Mesenchymal stem cell (in vitro differentiated cells and primary cell): ENCODE results near the gene ZRANB1. TPM values are rescaled to one million over a fixed set of nuclear protein-coding genes. Genes with fewer than 3 reads are reported as not detected.

Source experiments
- DNase-seq: peaks from one replicate; pipeline ENCODE4 v3.0.0-alpha.2; 2013
- H2AFZ ChIP-seq: one replicate; pipeline ENCODE4 v1.6.1; 2013; ENCODE audit warnings: low read depth, mild to moderate bottlenecking, control low read depth, inconsistent platforms, low read length, moderate library complexity
- H2AK5ac ChIP-seq: 2 replicates; pipeline ENCODE4 v1.6.1; 2013; ENCODE audit warnings: low read length, moderate library complexity, mild to moderate bottlenecking, inconsistent platforms; ENCODE audit not compliant: severe bottlenecking
- H2BK120ac ChIP-seq: one replicate; pipeline ENCODE4 v1.6.1; 2013; ENCODE audit warnings: low read depth, mild to moderate bottlenecking, inconsistent platforms, low read length, moderate library complexity
- H2BK12ac ChIP-seq, 2 experiments: one replicate each; pipeline ENCODE4 v1.6.1; 2013; ENCODE audit warnings: inconsistent platforms in 2 of 2, low read length in 2 of 2, mild to moderate bottlenecking in 2 of 2, moderate library complexity in 2 of 2, control low read depth in 1 of 2
- H2BK15ac ChIP-seq: one replicate; pipeline ENCODE4 v1.6.1; 2013; ENCODE audit warnings: mild to moderate bottlenecking, low read depth, inconsistent platforms; ENCODE audit not compliant: poor library complexity, severe bottlenecking
- H2BK5ac ChIP-seq: 2 replicates; pipeline ENCODE4 v1.6.1; 2013; ENCODE audit warnings: low read depth, mild to moderate bottlenecking, low read length, control low read depth, inconsistent platforms; ENCODE audit not compliant: poor library complexity, severe bottlenecking
- H3K14ac ChIP-seq, 2 experiments: one replicate each; pipeline ENCODE4 v1.6.1; 2013; ENCODE audit warnings: inconsistent platforms in 2 of 2, low read length in 2 of 2, control low read depth in 1 of 2, mild to moderate bottlenecking in 1 of 2, moderate library complexity in 1 of 2
- H3K18ac ChIP-seq, 2 experiments: one replicate each; pipeline ENCODE4 v1.6.1; 2013; ENCODE audit warnings: inconsistent platforms in 2 of 2, low read length in 2 of 2, control low read depth in 1 of 2, low read depth in 1 of 2, mild to moderate bottlenecking in 1 of 2
- H3K23ac ChIP-seq, 2 experiments: one replicate each; pipeline ENCODE4 v1.6.1; 2013; ENCODE audit warnings: inconsistent platforms in 2 of 2, low read length in 2 of 2, mild to moderate bottlenecking in 2 of 2, moderate library complexity in 2 of 2, control low read depth in 1 of 2
- H3K27ac ChIP-seq: 2 replicates; pipeline ENCODE4 v1.5.1; 2013; ENCODE audit warnings: mild to moderate bottlenecking, moderate library complexity, low read length, control low read depth, inconsistent platforms; ENCODE audit not compliant: poor library complexity, severe bottlenecking
- H3K27me3 ChIP-seq, 2 experiments: 2 replicates each; pipeline versions ENCODE4 v1.6.1 to v1.7.0; 2013; ENCODE audit warnings: low read length in 2 of 2, mild to moderate bottlenecking in 2 of 2, moderate library complexity in 2 of 2, control low read depth in 1 of 2, inconsistent platforms in 1 of 2; ENCODE audit not compliant: control insufficient read depth in 1 of 2, insufficient read depth in 1 of 2
- H3K36me3 ChIP-seq, 2 experiments: 2 replicates each; pipeline versions ENCODE4 v1.6.1 to v1.7.0; 2013; ENCODE audit warnings: low read length in 2 of 2, control low read depth in 1 of 2, inconsistent platforms in 1 of 2, low read depth in 1 of 2, mild to moderate bottlenecking in 1 of 2; ENCODE audit not compliant: insufficient read depth in 2 of 2, control insufficient read depth in 1 of 2
- H3K4ac ChIP-seq, 2 experiments: one replicate each; pipeline ENCODE4 v1.6.1; 2013; ENCODE audit warnings: inconsistent platforms in 2 of 2, low read length in 2 of 2, mild to moderate bottlenecking in 2 of 2, moderate library complexity in 2 of 2, control low read depth in 1 of 2, low read depth in 1 of 2
- H3K4me1 ChIP-seq: 2 replicates; pipeline ENCODE4 v1.6.1; 2013; ENCODE audit warnings: low read depth, low read length, control low read depth; ENCODE audit not compliant: control insufficient read depth, insufficient read depth
- H3K4me2 ChIP-seq: 2 replicates; pipeline ENCODE4 v1.6.1; 2013; ENCODE audit warnings: low read length, mild to moderate bottlenecking, inconsistent platforms; ENCODE audit not compliant: poor library complexity, severe bottlenecking
- H3K4me3 ChIP-seq, 2 experiments: 2 replicates each; pipeline versions ENCODE4 v1.5.1 to v1.7.0; 2013; ENCODE audit warnings: low read length in 2 of 2, mild to moderate bottlenecking in 2 of 2, control low read depth in 1 of 2, low read depth in 1 of 2; ENCODE audit not compliant: insufficient read depth in 1 of 2
- H3K79me1 ChIP-seq: replicated peaks from 2 replicates; pipeline ENCODE4 v1.6.1; 2013; ENCODE audit warnings: mild to moderate bottlenecking, control low read depth, low read length, inconsistent platforms; ENCODE audit not compliant: poor library complexity, severe bottlenecking
- H3K9ac ChIP-seq: 2 replicates; pipeline ENCODE4 v1.7.0; 2013; ENCODE audit warnings: mild to moderate bottlenecking, low read length, moderate library complexity
- H3K9me3 ChIP-seq: 2 replicates; pipeline ENCODE4 v1.7.0; 2013; ENCODE audit warnings: mild to moderate bottlenecking, low read length; ENCODE audit not compliant: control insufficient read depth
- H4K8ac ChIP-seq: one replicate; pipeline ENCODE4 v1.6.1; 2013; ENCODE audit warnings: inconsistent platforms, mild to moderate bottlenecking, low read length, moderate library complexity
- H4K91ac ChIP-seq: one replicate; pipeline ENCODE4 v1.6.1; 2013; ENCODE audit warnings: mild to moderate bottlenecking, low read length, inconsistent platforms
- WGBS: methylation state at CpG from one replicate; pipeline ENCODE4 v1.1.7; 2013; ENCODE audit warnings: mixed read lengths; 5-methylcytosine and 5-hydroxymethylcytosine counted together
- polyA plus RNA-seq, 2 experiments: library from polyadenylated mRNA; stranded (reverse); fragments of 200-250 nt; gene quantifications; one replicate each; pipeline ENCODE4 v1.2.3, GENCODE V29; 2013

Gene ZRANB1
- 17.5 TPM for polyA plus RNA-seq (2013, experiment 1 of 2)
- 18.6 TPM for polyA plus RNA-seq (2013, experiment 2 of 2)

DNA sequence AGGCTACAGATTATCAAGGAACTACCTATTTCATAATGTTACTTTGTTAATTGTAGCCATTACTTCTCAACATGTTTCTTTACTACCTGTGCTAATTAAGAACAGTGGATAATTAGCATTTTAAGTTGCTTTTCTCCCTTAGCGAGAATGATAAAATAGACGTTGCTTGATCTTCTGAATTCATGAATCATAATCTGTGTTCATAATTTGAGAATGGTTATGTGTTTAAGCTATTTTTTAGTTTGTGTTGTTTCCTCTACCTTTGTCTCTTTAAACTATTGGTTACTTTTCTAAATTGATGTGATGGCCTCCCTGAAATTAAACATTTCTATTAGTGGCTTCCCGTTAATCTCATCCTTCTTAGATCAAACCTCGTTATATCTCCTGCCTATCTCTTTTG lies at the start of gene ZRANB1:
ZRANB1 (plus strand) TSS at position 301 of the 400 bp plus-strand sequence. CDS start 371 bp downstream, outside the sequence.
- no peak within 1 kb of the TSS for H3K4me3 ChIP-seq
- peak within 1 kb of the TSS in 1 of 2 experiments; percentile 71 for H3K14ac ChIP-seq
- H2BK5ac ChIP-seq, result no peak within 1 kb of the TSS
- H3K9me3 ChIP-seq, result no peaks in the 10 kb centered on the region
- no peak within 1 kb of the TSS for H4K91ac ChIP-seq
- peak within 1 kb of the TSS in 1 of 2 experiments; percentile 80 for H3K4ac ChIP-seq
- H3K27me3 ChIP-seq, result no peaks in the 10 kb centered on the region
- H3K4me2 ChIP-seq, result no peak within 1 kb of the TSS
- H3K9ac ChIP-seq, result peak within 1 kb of the TSS; percentile 90
- peaks cover 0 to 4% of the 10 kb centered on the region in 2 experiments for H3K36me3 ChIP-seq
- no peak within 1 kb of the TSS for H3K23ac ChIP-seq
- H4K8ac ChIP-seq, result no peak within 1 kb of the TSS
- H2BK120ac ChIP-seq, result peak within 1 kb of the TSS; percentile 43
- peaks cover 3% of the 10 kb centered on the region for H3K79me1 ChIP-seq
- no peak for DNase-seq
- no peak within 1 kb of the TSS for H3K27ac ChIP-seq
- H2BK15ac ChIP-seq, result no peak within 1 kb of the TSS
- no peak within 1 kb of the TSS for H2AFZ ChIP-seq
- no peak within 1 kb of the TSS for H2AK5ac ChIP-seq
- H3K18ac ChIP-seq, result peak within 1 kb of the TSS; percentile 3 to 87
- peaks cover 4% of the 10 kb centered on the region for H3K4me1 ChIP-seq
- H2BK12ac ChIP-seq, result peak within 1 kb of the TSS in 1 of 2 experiments; percentile 78
- 71% methylated on average over 3 of the region's 4 CpGs for WGBS

DNA sequence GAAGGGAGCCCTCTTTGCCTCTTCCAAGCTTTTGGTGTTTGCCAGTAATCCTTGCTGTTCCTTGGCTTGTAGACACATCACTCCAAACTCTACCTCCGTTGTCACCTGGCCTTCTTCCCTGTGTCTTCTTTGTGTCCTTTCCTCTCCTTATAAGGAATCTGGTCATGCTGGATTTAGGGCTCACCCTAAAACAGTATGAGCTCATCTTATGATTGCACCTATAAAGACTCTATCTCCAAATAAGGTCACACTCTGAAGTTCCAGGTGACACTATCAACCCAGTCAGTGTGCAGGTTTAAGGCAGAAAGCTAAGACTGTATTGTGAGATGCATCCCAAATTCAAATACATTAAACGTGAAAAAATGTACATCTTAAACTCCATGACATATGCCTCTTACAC lies 49.0 kb upstream of the ZRANB1 start:
- H2AK5ac ChIP-seq, result no peak overlapping the region
- H4K91ac ChIP-seq, result no peak overlapping the region
- 94% methylated on average over 2 of the region's 2 CpGs for WGBS
- no peak overlapping the region for H2BK5ac ChIP-seq
- no peaks in the 10 kb centered on the region for H3K79me1 ChIP-seq
- no peak for DNase-seq
- H3K4me2 ChIP-seq, result no peak overlapping the region
- H3K9me3 ChIP-seq, result no peaks in the 10 kb centered on the region
- no peak overlapping the region for H3K27ac ChIP-seq
- H2BK15ac ChIP-seq, result no peak overlapping the region
- no peak overlapping the region for H3K23ac ChIP-seq
- H3K4me1 ChIP-seq, result no peaks in the 10 kb centered on the region
- no peak overlapping the region for H3K9ac ChIP-seq
- no peak overlapping the region for H4K8ac ChIP-seq
- no peaks in the 10 kb centered on the region for H3K36me3 ChIP-seq
- no peak overlapping the region for H3K4me3 ChIP-seq
- no peak overlapping the region for H3K14ac ChIP-seq
- no peak overlapping the region for H2AFZ ChIP-seq
- no peak overlapping the region for H3K4ac ChIP-seq
- no peak overlapping the region for H2BK12ac ChIP-seq
- H3K27me3 ChIP-seq, result peaks cover 0 to 9% of the 10 kb centered on the region in 2 experiments
- H2BK120ac ChIP-seq, result no peak overlapping the region
- H3K18ac ChIP-seq, result no peak overlapping the region

DNA sequence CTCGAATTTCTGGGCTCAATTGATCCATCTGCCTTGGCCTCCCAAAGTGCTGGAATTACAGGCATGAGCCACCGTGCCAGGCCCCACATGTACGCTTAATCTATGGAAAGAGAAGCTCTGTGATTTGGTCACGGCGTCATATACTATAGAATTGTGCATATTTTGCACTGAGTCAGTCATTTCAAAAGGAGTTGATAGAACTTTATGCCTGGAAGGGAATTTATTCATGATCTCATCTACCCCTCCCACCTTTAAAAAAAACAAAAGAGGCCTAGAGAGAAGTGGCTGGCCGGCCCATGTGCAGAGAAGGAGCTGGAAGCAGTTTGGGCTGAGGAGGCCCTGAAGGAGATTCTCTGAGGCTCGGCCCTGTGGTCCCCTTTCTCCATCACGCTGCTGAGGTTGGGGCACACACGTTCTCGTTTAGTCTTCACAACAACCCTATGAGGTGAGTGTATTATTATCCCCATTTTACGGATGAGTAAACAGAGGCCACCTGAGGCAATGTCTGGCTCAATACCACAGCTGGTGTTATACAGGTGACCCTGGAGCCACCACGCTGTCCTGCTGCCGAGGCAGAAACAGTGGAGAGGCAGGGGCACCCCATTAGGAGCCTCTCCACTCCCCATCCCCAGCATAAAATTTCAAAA lies 47.2 kb upstream of the ZRANB1 start:
- WGBS, result 91% methylated on average over 12 of the region's 13 CpGs

DNA sequence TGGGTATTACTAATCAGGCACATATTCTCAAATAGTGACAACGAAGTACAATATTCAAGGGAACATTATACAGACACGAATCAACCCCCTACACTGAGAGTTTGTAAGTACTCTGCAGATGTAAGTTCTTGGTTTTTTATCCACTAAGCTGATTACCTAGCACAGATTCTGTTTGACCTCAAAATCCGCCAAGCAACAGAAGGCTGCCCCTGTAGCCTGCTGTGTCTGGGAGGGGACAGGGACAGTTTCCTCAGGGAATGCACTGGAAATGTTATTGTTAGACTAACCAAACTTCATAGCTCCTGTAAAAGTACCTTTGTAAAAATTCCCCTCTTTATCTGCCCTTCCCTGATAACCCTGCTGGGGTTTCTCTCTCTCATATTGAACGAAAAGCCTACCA lies 45.2 kb upstream of the ZRANB1 start:
- Histone ChIP-seq H2BK5ac (no peak overlapping the region), H3K79me1 (no peaks in the 10 kb centered on the region), H2AK5ac (no peak overlapping the region), H4K8ac (no peak overlapping the region), H2AFZ (no peak overlapping the region), H3K27ac (no peak overlapping the region), H3K4me3 (no peak overlapping the region), H3K9ac (no peak overlapping the region), H3K9me3 (no peaks in the 10 kb centered on the region), H2BK120ac (no peak overlapping the region), H3K4ac (no peak overlapping the region), H3K23ac (no peak overlapping the region), H3K4me1 (peaks cover 3% of the 10 kb centered on the region), H2BK15ac (no peak overlapping the region), H3K18ac (no peak overlapping the region), H3K4me2 (no peak overlapping the region), H3K36me3 (no peaks in the 10 kb centered on the region), H4K91ac (no peak overlapping the region), H3K27me3 (peaks cover 11 to 16% of the 10 kb centered on the region in 2 experiments), H3K14ac (no peak overlapping the region), H2BK12ac (no peak overlapping the region)
- 83% methylated on average over 1 of the region's 4 CpGs for WGBS
- DNase-seq, result no peak

More for the DNA sequence above, 47.2 kb upstream of the ZRANB1 start:
- Histone ChIP-seq H2AFZ (no peak overlapping the region), H3K4me3 (no peak overlapping the region), H4K91ac (no peak overlapping the region), H3K36me3 (no peaks in the 10 kb centered on the region), H2AK5ac (no peak overlapping the region), H3K9me3 (no peaks in the 10 kb centered on the region), H3K27me3 (peaks cover 11 to 16% of the 10 kb centered on the region in 2 experiments), H2BK15ac (no peak overlapping the region), H3K9ac (no peak overlapping the region), H2BK5ac (no peak overlapping the region), H3K79me1 (no peaks in the 10 kb centered on the region), H3K18ac (no peak overlapping the region), H3K27ac (no peak overlapping the region), H2BK120ac (no peak overlapping the region), H3K14ac (no peak overlapping the region), H2BK12ac (no peak overlapping the region), H3K23ac (no peak overlapping the region), H4K8ac (no peak overlapping the region), H3K4me2 (no peak overlapping the region), H3K4ac (no peak overlapping the region), H3K4me1 (peaks cover 3% of the 10 kb centered on the region)
- no peak for DNase-seq
